RWPE1 (cell line): ENCODE measurements around the gene KNL1.

Source experiments
- CTCF ChIA-PET: fragments of 350-600 bp; sonication (Branson Sonifier 250); formaldehyde crosslinking; extraction: SDS; loops from one replicate; lab custom pipeline; 2021; lab: Yijun Ruan, JAX
- POLR2A ChIA-PET: fragments of 400-600 bp; formaldehyde crosslinking; extraction: SDS; loops from one replicate; lab custom pipeline; 2020; ENCODE audit warnings: antibody characterized with exemption; ENCODE audit not compliant: low non-redundant PET; lab: Yijun Ruan, JAX
- DNase-seq: peaks from one replicate; pipeline ENCODE4 v3.0.0; 2012; ENCODE audit warnings: low spot score
- H3K27ac ChIP-seq: fragments of 450-650 bp; 2 replicates; pipeline ENCODE4 v1.5.1; 2017
- TF ChIP-seq, protein P1 (sequence below): fragments of 450-650 bp; conservative IDR thresholded peaks from 2 replicates; pipeline ENCODE4 v1.5.1; 2017; ENCODE audit warnings: low read depth, mild to moderate bottlenecking

KNL1 gene

DNA sequence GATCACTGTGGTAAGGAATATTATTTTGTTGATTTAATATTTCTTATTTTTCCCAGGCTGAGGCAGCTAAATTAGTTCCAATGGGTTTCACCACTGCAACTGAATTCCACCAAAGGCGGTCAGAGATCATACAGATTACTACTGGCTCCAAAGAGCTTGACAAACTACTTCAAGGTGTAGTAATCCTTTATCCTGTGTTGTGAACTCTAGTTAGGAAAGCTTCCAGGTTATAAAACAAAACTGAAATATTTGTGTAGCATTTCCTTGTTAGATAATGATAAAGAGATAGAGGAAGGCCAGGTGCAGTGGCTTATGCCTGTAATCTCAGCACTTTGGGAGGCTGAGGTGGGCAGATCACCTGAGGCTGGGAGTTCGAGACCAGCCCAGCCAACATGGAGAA is 112.1 kb downstream of the KNL1 start:
- DNase-seq: no peak
- TF ChIP-seq, protein P1, sequence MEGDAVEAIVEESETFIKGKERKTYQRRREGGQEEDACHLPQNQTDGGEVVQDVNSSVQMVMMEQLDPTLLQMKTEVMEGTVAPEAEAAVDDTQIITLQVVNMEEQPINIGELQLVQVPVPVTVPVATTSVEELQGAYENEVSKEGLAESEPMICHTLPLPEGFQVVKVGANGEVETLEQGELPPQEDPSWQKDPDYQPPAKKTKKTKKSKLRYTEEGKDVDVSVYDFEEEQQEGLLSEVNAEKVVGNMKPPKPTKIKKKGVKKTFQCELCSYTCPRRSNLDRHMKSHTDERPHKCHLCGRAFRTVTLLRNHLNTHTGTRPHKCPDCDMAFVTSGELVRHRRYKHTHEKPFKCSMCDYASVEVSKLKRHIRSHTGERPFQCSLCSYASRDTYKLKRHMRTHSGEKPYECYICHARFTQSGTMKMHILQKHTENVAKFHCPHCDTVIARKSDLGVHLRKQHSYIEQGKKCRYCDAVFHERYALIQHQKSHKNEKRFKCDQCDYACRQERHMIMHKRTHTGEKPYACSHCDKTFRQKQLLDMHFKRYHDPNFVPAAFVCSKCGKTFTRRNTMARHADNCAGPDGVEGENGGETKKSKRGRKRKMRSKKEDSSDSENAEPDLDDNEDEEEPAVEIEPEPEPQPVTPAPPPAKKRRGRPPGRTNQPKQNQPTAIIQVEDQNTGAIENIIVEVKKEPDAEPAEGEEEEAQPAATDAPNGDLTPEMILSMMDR: no peak
- CTCF ChIA-PET: interaction anchor here (0.6 to 0.8 kb wide), 2 partner anchors 9 to 11 kb away, joined by 3 to 4 read pairs; partner anchors contain the start of gene RAD51
- H3K27ac ChIP-seq: no peak overlapping the region
- POLR2A ChIA-PET: interaction anchor here (0.5 kb wide), 1 partner anchor 8 kb away, joined by 3 read pairs; no protein-coding TSS in a partner anchor
